Brain microvascular endothelial cell (primary cell): ENCODE data around the gene TMEM72.

Experiments used
- DNase-seq: peaks from one replicate; pipeline ENCODE4 v3.0.0-alpha.2; 2020
- H3K27ac ChIP-seq: fragments of 250-450 bp; sonication (Bioruptor Pico); 2 replicates; pipeline ENCODE4 v1.5.1; 2020; ENCODE audit warnings: mild to moderate bottlenecking, moderate library complexity
- H3K27me3 ChIP-seq: fragments of 250-450 bp; sonication (Bioruptor Pico); replicated peaks from 2 replicates; pipeline ENCODE4 v1.5.1; 2020; ENCODE audit warnings: mild to moderate bottlenecking
- H3K36me3 ChIP-seq: fragments of 250-450 bp; sonication (Bioruptor Pico); replicated peaks from 2 replicates; pipeline ENCODE4 v1.5.1; 2020; ENCODE audit warnings: mild to moderate bottlenecking
- H3K4me3 ChIP-seq: 2 replicates; pipeline ENCODE4 v1.5.1; 2011; ENCODE audit warnings: low read depth, mild to moderate bottlenecking, control low read depth, low read length, moderate library complexity
- in situ Hi-C: cut with HindIII; loops from 2 replicates; pipeline ENCODE4 v1.10.0; 2017; ENCODE audit warnings: low sequenced_read_pairs, low pct_ligation_motif_present
- TF ChIP-seq, protein P1 (sequence below): IDR thresholded peaks from 2 replicates; pipeline ENCODE4 v1.5.1; 2011; ENCODE audit warnings: low read depth, mild to moderate bottlenecking, moderate library complexity, low read length, control low read depth, inconsistent platforms; ENCODE audit errors: missing control alignments

Gene TMEM72

DNA sequence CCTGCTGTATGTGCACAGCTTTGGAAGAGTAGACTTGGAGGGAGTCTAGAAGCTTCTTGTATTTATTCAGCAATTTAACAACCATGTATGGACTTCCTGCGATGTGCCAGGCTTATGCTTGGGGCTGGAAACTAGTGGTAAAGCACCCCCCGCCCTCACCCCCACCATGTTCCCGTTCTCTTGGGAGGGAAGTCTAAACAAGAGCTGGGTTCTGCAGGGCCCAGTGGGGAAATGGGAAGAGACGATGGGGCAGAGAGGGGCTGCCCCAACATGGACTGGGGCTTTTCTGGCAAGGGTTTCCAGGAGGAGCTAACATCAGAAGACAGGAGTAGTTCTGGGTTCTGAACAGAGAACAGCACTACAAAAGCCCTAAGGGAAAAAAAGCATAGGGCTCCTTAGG, 56.5 kb downstream of the TMEM72 start:
- in situ Hi-C loops, result no loop called here
- Histone ChIP-seq H3K36me3 (no peaks in the 10 kb centered on the region), H3K4me3 (no peak overlapping the region), H3K27ac (no peak overlapping the region), H3K27me3 (no peaks in the 10 kb centered on the region)
- TF ChIP-seq, protein P1, sequence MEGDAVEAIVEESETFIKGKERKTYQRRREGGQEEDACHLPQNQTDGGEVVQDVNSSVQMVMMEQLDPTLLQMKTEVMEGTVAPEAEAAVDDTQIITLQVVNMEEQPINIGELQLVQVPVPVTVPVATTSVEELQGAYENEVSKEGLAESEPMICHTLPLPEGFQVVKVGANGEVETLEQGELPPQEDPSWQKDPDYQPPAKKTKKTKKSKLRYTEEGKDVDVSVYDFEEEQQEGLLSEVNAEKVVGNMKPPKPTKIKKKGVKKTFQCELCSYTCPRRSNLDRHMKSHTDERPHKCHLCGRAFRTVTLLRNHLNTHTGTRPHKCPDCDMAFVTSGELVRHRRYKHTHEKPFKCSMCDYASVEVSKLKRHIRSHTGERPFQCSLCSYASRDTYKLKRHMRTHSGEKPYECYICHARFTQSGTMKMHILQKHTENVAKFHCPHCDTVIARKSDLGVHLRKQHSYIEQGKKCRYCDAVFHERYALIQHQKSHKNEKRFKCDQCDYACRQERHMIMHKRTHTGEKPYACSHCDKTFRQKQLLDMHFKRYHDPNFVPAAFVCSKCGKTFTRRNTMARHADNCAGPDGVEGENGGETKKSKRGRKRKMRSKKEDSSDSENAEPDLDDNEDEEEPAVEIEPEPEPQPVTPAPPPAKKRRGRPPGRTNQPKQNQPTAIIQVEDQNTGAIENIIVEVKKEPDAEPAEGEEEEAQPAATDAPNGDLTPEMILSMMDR, result no peak
- no peak for DNase-seq

DNA sequence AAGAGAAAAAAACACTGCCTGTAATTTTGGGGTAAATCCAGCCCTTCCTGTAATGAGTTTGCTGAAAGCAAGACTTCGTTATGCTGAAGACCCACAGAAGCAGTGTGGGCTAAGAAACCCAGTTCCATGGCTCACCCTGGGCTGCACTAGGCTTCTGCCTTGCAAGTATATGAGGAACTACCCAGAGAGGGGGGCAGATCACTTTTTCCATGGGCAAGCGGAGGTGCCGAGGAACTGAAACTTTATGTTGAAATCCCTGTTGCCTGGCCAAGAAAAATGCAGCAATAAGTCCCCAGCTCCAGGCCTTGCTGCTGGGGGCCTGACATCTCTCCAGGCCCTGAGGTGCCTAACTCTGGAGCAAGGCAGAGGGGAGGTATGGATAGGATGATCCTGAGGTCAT, 57.0 kb downstream of the TMEM72 start:
- TF ChIP-seq, protein P1, result no peak
- no peak overlapping the region for H3K4me3 ChIP-seq
- DNase-seq, result no peak
- H3K36me3 ChIP-seq, result no peaks in the 10 kb centered on the region
- no peaks in the 10 kb centered on the region for H3K27me3 ChIP-seq
- H3K27ac ChIP-seq, result no peak overlapping the region
- in situ Hi-C loops, result no loop called here

DNA sequence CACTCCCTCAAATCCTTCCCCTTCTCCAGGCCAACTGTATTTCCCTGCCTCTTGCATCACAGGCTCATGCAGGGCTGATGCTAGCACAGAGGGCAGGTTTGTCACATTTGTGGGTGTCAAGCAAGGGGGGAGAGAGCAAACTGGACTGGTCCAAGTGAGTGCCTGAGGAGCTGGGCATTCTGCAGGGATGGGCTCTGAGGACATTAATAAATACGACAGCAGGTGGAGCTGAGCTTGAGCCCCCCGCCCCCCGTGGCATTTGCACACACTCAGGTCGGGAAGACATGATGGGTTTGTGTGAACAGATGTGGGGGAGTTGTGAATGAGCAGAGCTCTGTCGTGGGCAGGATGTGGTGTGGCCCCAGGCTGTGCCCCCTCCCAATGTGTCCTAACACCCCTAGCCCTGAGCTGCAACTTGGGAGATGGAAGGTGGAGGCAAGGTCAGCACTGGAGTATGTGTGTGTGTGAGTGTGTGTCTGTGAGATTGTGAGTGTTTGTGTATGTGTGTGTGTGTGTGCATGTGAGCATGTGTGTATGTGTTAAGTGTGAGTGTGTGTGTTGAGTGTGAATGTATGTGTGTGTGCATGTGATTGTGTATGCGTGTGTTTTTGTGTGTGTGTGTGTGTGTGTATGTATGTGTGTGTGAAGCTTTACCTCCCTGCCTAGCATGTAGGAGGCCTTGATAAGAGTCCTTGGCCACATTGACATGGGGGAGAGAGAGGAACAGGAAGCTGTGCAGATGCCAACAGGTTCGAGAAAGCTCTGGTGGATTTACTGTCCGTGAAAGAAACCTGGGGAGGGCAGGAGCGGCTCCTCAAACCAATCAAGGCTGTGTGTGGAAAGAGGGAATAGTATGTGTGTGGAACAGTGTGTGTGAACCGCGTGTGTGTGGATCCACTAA, 57.6 kb downstream of the TMEM72 start:
- Histone ChIP-seq H3K27ac (no peak overlapping the region), H3K27me3 (no peaks in the 10 kb centered on the region), H3K4me3 (no peak overlapping the region), H3K36me3 (no peaks in the 10 kb centered on the region)
- in situ Hi-C loops, result no loop called here
- TF ChIP-seq, protein P1, result no peak
- no peak for DNase-seq

DNA sequence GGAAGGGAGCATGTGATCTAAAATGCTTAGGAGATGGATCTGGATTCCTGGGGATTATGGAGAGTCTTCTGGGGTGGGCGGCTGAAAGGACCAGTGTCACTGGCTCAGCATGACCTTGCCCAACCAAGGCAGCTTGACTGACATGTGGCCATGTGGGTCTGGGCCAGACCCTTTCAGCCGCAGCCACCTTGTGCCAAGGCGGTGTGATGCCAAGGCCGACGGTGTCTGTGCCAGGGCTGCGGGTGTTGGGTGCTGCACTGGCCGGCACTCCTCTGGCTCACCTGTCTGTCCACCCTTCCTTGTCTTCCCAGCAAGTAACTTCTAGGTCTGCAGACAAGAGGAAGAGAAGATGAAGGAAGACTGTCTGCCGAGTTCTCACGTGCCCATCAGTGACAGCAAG, 58.7 kb downstream of the TMEM72 start:
- TF ChIP-seq, protein P1, result no peak
- Histone ChIP-seq H3K36me3 (no peaks in the 10 kb centered on the region), H3K27ac (no peak overlapping the region), H3K4me3 (no peak overlapping the region), H3K27me3 (no peaks in the 10 kb centered on the region)
- no peak for DNase-seq
- in situ Hi-C loops, result no loop called here

DNA sequence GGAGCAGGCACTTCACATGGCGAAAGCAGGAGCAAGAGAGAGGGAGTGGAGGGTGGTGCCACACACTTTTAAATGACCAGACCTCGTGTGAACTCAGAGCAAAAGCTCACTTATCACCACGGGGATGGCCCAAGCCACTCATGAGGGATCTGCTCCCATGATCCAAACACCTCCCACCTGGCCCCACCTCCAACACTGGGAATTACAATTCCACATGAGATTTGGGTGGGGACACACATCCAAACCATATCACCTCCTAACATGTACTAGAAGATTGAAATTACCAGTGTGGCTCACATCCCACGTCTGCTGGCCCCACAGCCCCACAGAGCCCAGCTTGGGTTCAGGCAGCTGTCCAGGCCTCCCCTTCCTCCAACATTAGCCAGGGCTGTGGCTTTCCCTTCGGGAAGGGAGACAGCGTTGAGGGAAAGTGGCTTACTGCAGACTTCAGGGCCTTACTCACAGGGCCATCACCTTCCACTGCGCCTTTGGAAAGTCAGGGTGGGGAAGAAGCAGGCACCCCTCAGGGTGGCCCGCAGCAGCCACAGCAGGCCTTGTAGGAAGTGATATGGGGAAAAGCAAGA, 59.8 kb downstream of the TMEM72 start:
- in situ Hi-C loops, result no loop called here
- H3K4me3 ChIP-seq, result no peak overlapping the region
- no peak for DNase-seq
- H3K27me3 ChIP-seq, result no peaks in the 10 kb centered on the region
- TF ChIP-seq, protein P1, result no peak
- H3K27ac ChIP-seq, result no peak overlapping the region
- no peaks in the 10 kb centered on the region for H3K36me3 ChIP-seq
